ENCODE data around the gene GNG12.

Gene GNG12

GRCh38 chr1:67814121-67814772, 19.0 kb downstream of the GNG12 start:
- DNase-seq (ENCODE audit: low spot score) = no peak

GRCh38 chr1:67812226-67812625, 21.0 kb downstream of the GNG12 start:
- DNase-seq (ENCODE audit: low spot score) = no peak

DNA sequence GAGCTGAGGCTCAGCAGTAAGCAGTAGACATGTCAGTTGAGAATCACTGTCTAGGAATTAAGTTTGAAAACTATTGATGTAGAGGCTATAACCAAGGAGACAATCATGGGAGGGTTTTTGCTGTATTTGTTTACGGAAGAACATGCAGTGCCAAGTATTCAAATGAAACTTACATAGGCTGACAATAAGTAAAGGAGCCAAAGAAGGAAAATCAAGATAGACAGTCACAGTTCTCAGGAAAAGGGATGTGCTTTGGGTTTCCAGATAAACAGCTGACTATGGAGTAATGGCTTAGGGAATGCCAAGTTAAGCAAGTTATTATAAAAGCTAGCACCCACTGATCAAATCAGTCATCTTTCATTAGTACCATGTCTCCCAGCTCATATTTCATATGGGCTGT, 21.5 kb downstream of the GNG12 start:
- no peak for DNase-seq (ENCODE audit: low spot score)

GRCh38 chr1:67809887-67810286, 23.4 kb downstream of the GNG12 start:
- DNase-seq (ENCODE audit: low spot score) = no peak

- no peak for DNase-seq (ENCODE audit: low spot score)
These were observed 26.0 kb downstream of the GNG12 start for GRCh38 chr1:67807282-67807681.

GRCh38 chr1:67804710-67805109, 28.6 kb downstream of the GNG12 start:
- DNase-seq (ENCODE audit: low spot score) = no peak

GRCh38 chr1:67803380-67804279, 29.6 kb downstream of the GNG12 start:
- DNase-seq (ENCODE audit: low spot score) = no peak

GRCh38 chr1:67802565-67802964, 30.7 kb downstream of the GNG12 start:
- DNase-seq (ENCODE audit: low spot score) = no peak

DNA sequence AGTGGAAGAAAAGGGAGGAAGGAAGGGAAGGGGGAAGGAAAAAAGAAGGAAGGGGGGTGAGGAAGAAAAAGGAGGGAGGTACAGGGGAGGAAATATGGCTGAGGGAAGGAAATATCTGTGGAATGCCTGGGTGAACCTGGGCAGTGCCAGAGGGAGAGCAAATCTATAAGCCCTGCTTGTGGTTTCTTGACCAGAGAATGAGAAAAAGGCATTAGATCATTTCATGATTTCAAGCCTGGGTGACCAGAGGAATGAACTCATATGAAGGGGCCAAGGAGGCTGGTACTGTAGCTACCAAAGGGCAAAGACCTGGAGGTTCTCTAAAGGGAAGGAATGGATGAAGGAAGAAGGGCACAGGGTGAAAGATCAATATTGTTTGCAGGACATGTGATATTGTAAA, 31.4 kb downstream of the GNG12 start:
- DNase-seq (ENCODE audit: low spot score) = no peak

DNA sequence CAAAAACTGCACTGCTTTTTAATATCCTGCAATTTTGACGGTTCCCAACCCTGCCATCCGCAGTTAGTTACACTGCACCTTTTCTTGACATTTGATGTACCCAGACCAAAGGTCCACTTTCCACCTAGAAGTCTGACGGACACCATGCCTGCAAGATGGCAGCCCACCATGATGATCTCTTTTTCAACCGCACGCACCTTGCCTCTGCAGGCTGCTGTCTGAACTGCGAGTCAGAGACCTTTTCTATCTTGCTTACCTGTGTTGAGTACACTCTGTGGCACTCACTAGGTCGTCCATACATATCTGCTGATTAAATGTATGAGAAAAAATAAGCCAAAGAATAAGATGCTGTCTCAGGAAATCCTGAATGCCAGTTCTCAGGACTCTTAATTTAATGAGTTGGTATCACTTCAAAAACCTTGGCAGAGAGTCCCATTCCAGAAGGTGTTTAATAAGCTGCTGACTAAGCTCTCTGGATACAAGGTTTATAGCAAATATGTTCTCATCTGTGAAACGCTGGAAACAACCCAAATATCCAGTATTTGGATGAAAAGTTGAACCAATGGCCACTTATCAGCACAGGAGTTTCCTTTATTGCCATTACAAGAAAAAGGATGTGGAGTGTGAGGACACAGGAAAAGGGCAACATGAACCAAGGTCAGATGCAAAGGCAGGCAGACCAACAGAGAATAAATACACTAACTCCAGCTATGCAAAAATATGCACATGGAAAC, 37.9 kb downstream of the GNG12 start:
- no peak for DNase-seq (ENCODE audit: low spot score)

GRCh38 chr1:67793562-67793961, 39.7 kb downstream of the GNG12 start:
- DNase-seq (ENCODE audit: low spot score) = no peak

DNA sequence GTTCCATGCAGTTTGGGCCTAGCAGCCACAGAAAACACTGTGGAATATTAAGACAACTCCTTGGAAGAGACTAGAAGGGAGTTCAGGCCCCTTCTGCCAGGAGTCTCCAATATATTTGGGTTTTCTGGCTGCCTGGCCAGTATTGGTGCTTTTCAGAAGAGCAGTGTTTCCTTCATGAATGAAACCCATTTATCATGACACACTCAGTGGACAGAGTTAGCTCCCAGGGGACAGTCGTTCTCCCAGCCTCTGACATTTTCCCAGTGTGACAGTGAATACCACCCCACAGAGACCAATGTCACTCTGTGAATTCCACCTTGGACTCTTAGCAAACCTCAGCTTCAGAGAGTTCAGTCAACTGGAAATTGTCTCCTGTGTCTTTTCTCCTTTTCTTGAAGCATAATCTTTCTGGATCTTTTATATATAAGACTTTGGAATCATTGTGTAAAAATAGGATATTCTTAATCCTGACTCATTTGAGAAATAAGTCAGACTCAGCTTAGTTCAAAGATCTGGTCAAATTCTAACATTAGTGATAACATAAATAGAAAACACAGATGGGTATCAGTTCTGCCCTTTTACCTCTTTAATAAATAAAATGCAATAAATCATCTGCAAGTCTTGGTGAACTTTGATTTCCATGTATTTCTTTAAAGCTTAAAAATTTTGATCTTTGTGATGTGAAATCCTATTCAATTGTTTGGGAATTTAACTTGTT, 40.4 kb downstream of the GNG12 start:
- no peak for DNase-seq (ENCODE audit: low spot score)

DNA sequence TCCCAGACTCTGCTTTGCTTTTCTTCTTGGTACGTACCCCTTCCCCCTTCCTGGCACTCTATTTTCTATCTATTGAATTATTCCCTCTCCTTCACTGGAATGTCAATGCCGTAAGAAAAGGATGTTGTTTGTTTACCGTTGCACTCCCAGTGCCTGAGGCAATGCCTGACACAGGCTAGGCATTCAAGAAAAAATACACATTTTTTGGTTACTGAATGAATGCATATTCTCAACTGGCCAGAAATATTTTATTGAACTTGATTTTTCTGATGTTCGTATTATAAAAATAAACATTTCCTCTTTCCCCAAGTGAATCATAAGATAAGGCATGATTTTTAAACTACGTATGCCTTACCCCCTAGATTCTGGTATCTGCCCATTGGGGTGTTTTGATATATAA, 41.2 kb downstream of the GNG12 start:
- DNase-seq (ENCODE audit: low spot score) = no peak

GRCh38 chr1:67791686-67792085, 41.6 kb downstream of the GNG12 start:
- no peak for DNase-seq (ENCODE audit: low spot score)

DNA sequence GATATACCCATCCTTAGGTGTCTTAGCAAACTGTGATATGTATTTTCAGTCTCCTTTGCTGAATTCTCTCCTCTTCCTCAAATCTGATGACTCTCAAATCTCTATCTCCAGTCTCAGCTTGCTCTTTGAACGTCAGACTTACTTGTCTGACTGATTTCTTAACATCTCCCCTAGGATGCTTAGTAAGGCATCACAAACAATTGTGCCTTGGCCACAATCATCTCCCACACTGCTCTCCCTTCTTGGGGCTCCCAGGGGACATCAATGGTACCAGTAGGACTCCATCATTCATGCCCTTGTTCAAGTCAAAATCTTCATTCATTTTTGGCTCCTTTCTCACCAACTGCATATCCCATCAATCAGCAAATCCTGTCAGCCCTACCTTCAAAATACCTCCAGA, 42.0 kb downstream of the GNG12 start:
- DNase-seq (ENCODE audit: low spot score) = no peak

- no peak for DNase-seq (ENCODE audit: low spot score)
These were observed 43.0 kb downstream of the GNG12 start for GRCh38 chr1:67790201-67790692.

DNA sequence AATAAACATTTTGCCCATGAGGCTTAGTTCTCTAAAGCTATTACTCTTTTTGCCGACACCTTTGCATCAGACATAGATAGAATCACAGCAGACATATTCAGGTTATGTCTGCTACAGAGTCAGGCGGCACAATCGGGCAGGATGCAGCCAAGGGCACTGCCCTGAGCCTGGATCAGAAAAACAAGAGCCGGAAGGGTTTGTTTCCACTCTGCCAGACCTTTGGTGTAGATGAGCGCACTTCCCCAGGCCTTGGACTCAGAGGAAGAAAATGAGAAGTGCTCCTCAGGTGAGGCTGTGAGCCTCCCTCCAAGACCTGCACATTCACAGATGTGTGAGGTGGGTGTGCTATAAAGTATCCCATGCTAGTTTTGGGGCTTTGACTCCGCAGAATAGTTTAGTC, 43.7 kb downstream of the GNG12 start:
- no peak for DNase-seq (ENCODE audit: low spot score)

- no peak for DNase-seq (ENCODE audit: low spot score)
These were observed 44.4 kb downstream of the GNG12 start for GRCh38 chr1:67788904-67789303.

GRCh38 chr1:67788238-67788790, 45.0 kb downstream of the GNG12 start:
- no peak for DNase-seq (ENCODE audit: low spot score)

GRCh38 chr1:67787746-67788145, 45.5 kb downstream of the GNG12 start:
- DNase-seq (ENCODE audit: low spot score) = no peak

DNA sequence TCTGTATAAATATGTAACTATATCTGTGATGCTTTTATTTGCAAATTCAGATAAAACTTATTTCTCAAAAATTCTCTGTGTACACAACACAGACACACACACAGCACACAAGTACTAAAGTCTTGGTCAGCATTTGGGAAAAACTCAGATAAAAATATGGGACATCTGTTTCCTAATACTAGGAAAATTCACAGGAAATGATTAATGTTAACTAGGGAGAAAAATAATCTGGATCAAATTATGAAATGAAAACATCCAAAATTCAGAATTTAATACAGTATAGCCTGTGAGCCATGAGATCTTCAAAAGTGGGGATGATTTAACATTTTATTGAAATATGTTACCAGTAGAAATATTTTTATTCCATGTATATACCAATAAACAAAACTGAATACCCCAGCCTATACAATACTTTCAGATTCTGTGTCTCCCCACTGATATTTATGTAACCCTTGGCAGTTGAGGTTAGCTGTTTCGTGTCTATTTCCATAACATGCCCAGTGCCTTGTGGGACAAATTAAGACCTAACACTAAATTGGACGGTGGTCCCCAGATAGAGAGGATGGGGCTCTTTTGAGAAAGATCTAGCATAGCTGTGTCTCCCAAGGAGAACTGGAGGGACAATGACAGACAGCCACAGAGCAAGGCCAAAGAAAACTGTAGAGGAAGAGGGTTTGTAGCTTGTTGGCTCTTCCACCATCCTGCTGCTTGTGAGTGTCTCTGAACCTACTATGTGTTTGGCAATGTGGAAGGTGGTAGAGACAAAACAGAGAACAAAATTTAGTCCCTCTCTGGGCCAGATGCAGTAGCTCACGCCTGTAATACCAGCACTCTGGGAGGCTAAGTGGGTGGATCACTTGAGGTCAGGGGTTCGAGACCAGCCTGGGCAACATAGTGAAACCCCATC, 47.2 kb downstream of the GNG12 start:
- DNase-seq (ENCODE audit: low spot score) = no peak
